ENCODE results near the gene CFAP46.

- TF ChIP-seq CTCF (IDR thresholded peaks at IDR 0.05), result no peak
- TF ChIP-seq POLR2A (IDR thresholded peaks at IDR 0.05), result no peak
Observed at GRCh38 chr10:132848291-132848701, 94.1 kb downstream of the CFAP46 start.

All from esophagus squamous epithelium (tissue), 4 donors.